CD4-positive, alpha-beta T cell treated with Interleukin-15 for 4 hours (primary cell): ENCODE data around the gene ATF7.
"Not testable (repeated sequence)": the region's sequence is repeated elsewhere in the genome, so short reads cannot be mapped to it uniquely, and the experiment has no call there.

Experiments
- DNase-seq: peaks from one replicate; pipeline ENCODE4 v3.0.0-alpha.2; 2020; ENCODE audit warnings: low spot score

ATF7 gene

DNA sequence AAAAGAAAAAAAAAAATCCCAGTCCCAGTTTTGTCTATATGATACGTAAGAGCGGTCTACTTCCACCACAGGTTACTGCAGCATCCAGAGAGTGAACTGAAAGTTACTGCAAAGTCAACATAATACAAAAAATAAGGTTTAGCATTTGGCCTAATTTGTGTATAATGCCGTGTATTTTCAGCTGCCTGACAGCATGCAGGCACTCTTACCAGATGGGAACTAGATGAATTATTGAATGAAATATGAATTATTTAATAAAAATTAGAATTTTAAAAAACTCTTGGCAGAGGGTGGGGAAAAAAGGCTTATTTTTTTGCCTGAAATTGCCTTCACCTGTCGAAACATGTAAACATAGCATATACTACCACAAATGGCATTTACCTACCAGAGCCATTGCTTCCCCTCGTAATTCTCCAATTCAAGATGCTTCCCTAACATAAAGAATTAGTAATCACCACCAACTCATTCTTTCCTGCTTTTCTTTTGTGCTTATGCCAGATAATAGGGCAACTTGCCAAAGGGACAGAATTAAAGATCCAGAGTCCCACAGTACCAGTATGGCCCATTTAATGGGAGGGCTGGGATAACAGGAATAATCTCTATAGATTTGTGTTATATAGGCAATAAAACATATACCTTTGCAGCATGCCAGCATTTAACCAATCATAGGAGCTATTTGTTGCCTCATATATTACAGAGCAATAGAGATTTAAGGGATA lies 31.1 kb downstream of the ATF7 start:
- no peak for DNase-seq

DNA sequence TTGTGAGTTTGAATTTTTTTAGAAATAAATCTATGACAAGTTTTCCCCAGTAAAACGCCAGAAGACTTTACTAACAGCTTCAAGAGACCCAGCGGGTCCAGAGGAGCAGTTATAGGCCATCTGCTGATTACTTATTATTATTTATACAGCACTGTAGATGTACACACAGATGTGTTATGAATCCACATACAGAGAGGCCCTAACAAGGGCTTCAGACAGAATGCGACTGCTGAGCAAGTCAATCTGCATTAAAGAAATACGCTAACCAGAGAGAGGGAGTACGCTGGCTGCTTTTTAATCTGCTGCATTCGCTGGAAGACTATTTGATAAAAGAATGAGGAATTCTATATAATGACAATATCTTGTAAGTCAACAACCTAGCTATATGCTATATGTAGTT lies 32.5 kb downstream of the ATF7 start:
- DNase-seq = no peak

DNA sequence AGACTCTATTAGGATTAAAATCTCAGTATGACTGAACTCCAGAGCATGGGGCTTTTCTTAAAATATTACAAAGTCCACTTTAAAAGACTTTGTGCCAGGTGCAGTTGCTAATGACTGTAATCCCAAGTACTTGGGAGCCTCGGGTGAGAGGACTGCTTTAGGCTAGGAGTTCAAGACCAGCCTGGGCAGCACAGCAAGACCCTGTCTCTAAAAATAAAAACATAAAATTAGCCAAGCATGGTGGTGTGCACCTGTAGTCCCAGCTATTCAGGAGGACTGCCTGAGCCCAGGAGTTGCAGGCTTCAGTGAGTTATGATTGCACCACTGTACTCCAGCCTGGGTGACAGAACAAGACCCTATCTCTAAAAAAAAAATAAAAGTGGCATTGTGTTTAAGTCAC lies 33.2 kb downstream of the ATF7 start:
- DNase-seq = no peak

DNA sequence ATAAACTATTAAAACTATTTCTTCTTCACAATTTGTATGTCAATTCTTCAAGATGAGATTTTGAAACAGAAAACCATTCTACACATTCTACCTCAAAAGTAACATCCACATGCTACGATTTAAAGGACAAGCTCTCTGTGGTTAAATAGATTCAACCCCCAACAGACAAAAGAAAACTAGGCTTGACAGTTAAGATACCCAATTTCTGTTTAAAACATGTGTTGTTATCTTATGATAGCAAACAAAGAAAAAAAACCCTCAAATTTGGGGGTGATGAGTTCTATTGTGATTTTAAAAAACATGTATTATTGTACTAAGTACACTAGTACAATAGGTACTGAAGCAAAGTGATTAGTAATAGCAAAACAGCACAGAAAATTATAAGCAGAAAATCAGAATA lies 33.8 kb downstream of the ATF7 start:
- DNase-seq = no peak

DNA sequence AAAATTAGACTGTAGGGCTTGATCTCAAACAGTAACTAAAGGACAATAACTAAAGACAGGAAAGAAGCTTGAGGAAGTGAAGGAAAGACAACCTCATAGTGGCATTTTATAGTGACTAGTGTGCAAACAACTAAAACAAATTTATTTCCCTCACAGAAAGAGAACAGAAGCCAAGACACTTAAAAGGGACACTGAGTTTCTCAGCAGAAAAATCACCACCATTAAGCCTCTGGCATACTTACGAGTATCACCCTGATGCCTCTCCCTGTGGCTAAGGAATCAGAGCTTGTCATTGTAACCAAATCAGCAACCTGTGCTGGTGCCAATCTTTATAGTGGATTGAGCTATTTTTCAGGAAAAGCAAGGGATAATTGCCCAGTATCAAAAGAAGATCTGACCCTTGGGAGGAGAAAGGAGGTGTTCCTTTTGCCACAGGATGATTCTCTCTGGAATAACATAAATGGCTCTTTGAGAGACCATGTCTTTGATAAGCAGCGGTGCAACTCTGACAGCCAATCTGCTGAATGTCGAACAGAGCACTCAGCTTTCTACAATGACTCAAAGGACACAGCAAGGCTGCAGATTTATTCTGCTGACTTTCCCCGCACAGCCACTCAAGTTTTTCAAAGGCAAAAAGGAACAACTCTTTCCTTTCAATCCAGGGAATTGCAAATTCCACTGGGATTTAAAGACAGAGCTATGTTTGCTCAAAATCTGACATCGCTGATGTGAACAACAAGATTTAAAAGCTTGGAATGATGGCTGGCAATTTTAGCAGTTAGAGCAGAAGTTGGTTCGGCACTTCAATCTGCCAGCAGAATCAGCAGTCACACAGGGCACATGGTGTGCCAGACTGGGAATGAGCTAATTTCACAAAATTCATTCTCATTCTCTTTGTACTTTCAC lies 34.6 kb downstream of the ATF7 start:
- DNase-seq = no peak

DNA sequence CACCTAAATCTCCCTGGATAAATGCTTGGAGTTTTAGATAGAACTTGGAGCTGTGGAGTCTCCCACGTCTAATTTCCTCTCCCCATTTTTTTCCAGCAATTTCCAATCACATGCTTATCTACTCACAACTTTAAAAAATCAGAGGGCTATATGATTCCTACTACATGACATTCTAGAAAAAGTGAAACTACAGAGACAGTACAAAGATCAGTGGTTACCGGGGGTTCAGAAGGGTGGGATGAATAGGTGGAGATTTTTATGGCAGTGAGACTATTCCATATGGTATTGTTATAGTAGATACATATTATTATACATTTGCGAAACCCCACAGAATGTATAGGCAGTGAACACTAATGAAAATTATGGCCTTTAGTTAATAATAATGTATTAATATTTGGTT lies 35.5 kb downstream of the ATF7 start:
- no peak for DNase-seq

DNA sequence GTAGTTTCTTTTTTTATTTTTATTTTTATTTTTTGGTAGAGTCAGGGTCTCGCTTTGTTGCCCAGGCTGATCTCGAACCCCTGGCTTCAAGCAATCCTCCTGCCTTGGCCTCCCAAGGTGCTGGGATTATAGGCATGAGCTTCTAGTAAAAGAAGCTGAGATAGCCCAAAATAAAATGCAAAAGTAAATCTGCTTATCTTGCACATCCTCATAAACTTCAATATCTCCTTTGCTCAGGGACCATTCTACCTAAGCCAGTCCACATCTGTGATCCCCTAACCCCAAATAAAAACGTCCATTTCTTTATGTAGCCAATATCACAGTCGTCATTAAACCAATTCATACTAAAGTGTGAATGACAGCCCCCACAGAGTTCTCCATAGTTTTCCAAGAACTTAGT lies 36.3 kb downstream of the ATF7 start:
- no peak for DNase-seq

DNA sequence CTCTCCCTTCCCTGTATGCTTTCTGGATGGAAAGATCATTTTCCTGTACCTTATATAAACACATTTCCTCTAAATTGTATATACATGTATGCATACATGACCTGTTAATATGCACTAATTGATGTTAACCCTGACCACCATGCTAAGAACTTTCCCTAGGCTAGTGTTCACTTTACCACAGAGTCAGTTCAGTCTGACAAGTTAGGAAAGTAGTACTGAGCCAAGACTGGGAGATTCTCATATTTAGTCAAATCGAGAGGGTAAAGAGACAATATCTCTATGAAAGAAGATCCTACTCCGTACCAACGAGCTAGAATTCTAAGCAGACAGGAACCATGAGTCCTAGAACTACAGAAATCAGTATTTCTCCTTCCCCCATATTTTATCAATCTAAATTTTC lies 36.8 kb downstream of the ATF7 start:
- no peak for DNase-seq

DNA sequence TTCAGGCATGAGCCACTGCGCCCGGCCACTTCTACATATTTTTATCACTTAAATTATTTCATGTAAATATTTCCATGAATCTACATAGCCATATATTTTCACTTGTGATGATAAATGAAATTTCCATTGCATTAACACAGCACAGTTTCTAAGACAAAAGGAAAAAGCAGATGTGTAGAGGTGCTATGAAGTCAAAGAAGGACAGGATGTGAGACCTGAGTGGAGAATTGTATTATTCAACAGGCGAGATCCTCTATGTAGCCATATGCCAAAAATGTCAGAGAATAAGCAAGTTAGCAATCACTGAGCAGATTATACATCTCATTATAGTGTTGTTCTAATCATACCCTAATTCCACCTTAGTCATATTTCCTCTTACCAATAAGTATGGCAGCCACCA lies 38.1 kb downstream of the ATF7 start:
- no peak for DNase-seq

DNA sequence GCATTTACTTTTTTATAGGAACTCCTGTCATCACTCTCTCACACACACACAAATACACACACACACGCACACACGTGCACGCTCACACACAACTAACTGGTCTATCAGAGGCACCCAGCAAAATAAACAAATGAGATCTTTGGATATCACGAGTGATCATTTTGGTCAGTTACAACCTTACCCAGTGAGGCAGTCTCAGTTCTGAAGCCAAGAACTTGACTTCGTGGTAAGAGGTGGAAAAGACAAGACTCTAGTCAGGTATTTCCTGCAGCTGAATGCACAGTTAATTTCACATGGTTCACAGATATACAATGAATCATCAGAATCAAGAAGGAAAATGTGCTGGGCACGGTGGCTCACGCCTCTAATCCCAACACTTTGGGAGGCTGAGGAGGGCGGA lies 39.4 kb downstream of the ATF7 start:
- no peak for DNase-seq

DNA sequence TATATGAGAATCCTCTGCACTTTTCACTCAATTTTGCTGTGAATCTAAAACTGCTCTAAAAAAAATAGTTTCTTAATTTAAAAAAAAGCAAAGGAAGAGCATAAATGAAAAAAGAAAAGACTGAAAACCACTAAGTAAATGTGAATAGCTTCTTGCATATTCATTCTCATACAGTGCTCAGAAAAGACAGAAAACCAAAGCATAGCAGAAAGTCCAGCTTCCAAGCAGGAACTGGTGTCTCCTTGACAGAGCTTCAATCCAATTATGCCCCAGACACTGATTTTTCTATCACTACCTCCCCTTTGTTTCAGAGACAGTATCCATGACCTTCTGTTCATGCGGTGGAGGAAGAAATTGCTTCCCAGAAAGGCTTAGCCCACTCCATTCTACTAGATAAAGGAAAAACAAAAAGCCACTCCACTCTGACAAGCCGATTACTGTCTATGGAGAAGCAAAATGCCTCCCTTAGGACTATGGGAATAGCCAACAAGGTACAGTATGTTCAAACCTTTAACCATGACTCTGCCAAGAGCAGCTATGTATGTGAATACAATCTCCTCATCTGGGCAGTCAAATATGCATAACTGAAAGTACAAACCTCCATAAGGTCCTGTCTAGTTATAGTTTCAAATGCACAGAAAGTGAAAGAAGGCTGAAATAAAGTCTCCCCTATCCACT lies 40.6 kb downstream of the ATF7 start:
- DNase-seq = no peak

DNA sequence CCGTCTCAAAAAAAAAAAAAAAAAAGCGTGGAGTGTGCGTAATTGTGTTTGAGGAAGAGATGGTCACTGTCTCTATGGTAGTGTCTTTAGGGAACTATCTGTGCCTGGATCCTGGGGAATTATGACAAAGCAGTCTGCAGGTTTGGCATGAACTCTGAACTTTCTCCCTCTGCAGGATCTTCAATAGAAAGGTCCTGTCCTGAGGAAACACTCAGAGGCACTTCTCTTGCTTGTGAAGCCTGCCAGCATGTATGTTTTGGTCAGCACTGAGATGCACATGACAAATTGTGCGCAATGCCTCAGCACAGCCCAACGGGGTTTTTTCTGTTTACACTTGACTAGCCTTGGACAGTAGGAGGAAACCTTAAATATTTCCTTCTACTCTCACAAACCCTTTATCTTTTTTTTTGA lies 46.6 kb downstream of the ATF7 start:
- no peak for DNase-seq

DNA sequence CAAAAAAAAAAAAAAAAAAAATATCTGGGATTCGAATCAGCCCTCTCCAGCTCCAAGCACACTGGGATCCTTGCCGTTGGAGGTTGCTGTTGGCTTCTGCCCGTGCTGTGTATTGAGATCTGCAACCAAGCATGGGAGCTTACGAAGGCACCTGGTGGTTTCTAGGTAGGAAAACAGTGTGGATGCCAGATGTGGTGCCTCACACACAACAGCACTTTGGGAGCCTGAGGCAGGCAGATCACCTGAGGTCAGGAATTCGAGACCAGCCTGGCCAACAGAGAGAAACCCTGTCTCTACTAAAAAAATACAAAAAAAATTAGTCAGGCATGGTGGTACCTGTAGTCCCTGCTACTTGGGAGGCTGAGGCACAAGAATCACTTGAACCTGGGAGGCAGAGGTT lies 47.4 kb downstream of the ATF7 start:
- DNase-seq = no peak

DNA sequence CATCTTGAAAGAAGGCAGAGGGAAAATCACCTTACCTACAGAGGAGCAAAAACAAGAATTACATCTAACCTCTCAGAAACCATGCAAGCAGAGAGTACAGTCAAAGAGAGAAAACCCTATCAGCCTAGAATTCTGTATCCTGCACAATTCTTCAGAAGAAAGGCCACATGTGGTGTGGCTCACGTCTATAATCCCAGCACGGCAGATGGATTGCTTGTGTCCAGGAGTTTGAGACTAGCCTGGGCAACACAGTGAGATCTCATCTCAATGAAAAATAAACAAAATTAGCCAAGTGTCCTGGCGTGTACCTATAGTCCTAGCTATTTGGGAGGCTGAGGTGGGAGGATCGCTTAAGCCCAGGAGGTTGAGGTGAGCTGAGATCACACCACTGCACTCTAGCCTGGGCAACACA lies 48.2 kb downstream of the ATF7 start:
- DNase-seq = no peak

DNA sequence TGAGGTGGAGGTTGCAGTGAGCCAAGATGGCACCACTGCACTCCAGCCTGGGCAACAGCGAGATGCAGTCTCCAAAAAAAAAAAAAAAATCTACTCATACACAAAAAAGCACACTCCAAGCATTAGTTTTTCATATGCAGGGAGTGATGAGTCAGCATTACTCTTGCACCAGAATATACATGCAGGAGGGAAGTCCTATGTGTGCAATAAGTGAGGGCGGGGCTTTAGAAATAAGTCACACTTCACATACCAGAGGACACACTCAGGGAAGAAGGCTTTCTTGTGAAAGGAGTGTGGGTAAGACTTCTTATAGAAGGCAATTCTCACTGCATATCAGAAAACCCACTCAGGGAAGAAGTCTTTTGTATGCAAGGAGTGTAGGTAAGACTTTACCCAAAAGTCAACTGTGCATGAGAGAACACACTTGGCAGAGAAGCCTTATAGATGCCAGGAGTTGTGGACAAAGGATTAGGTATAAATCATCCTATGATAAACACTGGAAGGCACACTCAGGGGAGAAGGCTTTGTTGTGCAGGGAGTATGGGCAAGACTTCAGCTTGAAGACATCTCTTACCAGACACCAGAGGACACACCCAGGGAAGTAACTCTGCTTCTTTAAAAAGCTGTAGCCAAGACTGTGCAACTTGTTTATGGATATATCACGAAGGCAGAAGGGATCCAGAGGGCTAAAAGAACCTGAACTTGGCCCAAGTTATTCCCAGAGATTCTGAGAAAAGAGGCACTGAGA lies 50.5 kb downstream of the ATF7 start:
- DNase-seq = no peak

DNA sequence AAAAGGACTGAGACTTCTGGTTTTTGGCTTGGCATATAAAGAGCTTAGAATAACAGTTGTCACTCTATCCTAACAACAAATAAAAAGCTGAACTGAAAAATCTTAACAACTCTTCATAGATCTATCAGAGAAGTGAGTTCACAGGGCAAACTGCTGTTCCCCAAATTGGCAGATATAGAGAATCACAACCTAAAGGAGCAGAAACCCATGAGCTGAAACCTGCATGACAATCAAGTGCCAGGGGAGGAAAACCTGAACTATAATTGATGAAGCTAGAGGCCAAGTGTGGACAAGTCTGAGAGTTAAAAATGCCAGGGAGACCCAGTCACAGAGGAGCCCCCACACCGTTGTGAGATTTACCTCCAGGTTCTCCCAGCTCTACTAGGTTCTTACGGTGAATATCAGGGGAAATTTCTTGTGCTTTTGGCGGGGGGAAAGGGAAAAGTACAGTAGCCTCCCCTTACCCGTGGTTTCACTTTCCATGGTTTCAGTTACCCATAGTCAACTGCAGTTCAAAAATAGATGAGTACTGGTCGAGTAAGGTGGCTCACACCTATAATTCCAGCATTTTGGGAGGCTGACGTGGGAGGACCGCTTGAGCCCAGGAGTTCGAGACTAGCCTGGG lies 53.9 kb downstream of the ATF7 start:
- no peak for DNase-seq

DNA sequence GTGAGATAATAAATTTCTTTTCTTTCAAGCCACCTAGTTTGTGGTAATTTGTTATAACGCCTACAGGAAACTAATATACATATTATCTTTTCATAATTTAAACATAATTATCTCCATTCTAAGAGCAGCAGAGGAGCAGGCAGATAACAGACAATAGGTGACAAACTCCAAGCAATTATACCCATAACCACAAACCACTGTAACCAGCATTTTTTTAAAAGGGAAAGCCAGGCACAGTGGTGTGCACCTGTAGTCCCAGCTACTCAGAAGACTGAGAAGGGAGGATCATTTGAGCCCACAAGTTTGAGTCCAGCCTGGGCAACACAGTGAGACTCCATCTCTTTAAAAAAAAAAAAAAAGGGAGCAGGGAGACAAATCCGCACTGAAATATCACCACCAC lies 54.9 kb downstream of the ATF7 start:
- DNase-seq = no peak

DNA sequence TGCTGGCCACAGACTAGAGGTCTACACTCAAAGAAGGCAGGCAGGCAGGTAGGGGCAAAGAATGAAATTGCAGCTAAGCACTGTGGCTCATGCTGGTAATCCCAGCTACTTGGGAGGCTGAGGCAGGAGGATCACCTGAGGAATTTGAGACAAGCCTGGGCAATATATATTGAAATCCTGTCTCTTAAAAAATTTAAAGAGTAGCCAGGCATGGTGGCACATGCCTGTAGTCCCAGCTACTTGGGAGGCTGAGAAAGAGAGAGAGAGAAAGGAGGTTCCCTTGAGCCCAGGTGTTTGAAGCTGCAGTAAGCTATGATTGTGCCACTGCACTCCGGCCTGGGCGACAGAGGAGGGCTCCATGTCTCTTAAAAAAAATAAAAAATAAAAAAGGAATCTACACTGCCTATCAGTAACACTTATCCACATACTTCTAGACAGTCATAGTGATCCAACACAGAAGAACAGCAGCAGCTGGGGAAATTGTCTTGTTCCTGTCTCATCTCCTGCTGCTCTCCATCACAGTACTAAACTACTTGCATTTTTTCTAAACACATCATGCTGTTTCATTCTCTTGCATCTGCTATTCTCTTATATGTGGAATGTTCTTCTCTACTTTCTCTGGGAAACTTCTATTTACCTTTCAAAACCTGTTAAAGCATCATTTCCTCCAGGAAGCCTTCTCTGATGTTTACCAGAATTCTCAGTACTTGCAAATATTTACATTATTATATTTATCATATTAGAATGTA lies 57.2 kb downstream of the ATF7 start:
- DNase-seq = no peak

DNA sequence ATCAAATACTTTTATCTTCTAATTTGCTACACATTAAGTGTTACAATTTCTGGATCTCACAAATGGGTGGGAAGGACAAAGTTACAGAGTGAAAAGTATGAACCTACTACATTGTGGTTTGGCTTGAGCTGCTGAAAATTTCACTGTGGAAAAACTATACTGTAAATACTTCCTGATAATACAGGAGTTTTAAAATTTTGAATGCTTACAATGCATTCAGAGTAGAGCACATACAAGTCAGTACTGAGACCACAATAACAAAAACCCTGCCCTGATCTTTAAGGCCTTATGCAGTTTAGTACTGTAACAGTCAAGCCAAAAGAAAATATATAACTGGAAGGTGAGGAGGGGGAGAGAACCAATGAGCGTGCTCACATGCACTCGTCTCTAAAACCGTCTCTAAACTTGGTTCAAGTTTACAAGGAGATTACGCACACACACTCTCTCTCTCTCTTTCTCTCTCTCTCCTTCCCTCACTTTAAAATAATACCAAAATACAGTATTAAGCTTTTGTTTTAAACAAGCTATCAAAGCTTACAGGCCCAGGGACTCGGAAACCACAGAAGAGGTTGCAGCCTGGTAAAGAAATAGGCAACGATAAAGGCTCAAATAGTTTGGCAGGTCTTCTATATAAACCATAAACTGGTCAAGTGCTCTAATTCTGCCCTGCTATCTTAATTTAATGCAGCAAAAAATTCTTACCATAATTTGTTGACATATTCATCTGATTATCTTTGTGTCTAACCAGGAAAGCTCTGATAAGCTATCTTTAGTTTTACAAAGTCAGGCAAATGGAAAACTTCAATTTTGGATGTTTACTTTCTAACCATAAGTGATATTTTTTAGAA lies 58.0 kb downstream of the ATF7 start:
- DNase-seq = no peak

DNA sequence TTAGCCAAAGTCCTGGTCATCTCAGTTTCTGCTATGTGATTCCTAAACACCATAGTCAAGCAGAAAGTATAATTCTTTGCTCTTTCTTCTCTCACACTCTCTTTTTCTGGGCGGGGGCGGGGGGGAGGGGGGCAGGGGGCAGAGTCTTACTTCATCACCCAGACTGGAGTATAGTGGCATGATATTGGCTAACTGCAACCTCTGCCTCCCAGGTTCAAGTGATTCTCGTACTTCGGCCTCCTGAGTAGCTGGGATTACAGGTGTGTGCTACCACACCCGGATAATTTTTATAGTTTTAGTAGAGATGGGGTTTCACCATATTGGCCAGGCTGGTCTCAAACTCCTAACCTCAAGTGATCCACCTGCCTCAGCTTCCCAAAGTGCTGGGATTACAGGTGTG lies 60.8 kb downstream of the ATF7 start:
- not testable (repeated sequence) for DNase-seq
